Islet of Langerhans (tissue), 1 donor: ENCODE data around the gene SHISAL2A.

ENCODE experiments used
- FAIRE-seq: peaks from one replicate; lab custom pipeline; 2011; peaks lifted over from hg19 to GRCh38; lab: Jason Lieb, UNC

SHISAL2A gene

DNA sequence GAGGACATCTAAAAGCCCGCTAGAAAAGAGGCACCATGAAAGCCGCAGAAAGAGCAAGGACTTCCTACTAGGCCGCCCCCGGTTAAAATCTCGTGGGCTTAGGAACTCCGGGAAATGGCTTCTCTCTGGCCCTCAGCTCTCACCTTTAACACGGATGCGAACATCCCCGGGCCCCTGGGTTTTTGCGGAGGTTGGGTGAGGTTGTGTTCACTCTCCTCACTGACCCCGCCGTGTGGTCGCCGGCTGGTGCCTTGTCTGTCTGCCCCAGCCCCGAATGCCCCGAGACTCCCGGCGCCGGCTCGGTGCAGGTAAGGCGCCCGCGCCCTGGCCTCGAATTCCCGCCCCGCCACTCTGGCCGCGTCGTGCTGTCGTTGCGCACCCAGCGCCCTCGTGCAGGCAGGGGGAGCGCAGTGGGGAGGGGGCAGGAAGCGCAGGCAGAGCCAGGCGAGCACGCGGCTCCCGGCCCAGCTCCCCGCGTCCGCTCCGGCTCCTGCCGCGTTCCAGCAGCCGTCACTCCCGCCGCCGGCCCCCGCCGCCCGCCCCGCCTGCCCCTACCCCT lies at the start of gene SHISAL2A:
Gene SHISAL2A (plus strand): TSS at position 437 of the 559 bp plus-strand sequence. CDS start 326 bp downstream, outside the sequence.
- FAIRE-seq, result no peak

DNA sequence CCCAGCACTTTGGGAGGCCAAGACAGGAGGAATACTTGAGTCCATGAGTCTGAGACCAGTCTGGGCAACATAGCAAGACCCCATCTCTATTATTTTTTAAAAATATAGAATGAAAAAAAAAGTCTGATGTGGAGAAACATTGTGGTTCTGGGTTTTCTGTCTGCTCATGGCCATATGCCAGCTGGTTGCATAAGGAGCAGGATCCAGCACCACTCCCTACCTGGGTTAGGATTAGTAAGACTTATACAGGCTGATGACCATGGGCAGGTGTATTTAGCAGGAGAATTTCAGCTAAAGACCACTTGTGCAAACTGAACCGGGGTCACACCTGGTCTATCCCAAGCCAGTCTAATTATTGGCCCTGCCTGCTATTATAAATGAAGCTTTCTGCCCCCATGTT lies 47.5 kb upstream of the SHISAL2A start:
- no peak for FAIRE-seq

DNA sequence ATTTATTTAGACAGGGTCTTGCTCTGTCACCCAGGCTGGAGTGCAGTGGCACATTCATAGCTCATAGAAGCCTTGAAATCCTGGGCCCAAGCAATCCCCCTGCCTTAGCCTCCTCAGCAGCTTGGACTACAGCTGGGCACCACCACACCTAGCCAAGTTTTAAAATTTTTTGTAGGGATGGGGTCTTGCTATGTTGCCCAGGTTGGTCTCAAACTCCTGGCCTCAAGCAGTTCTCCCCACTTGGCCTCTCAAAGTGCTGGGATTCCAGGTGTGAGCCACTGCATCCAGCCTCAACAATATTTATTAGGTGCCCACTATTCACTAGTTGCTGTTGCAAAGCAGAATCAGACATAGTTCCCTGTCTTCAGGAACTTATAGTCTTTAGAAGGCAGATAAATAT lies 44.9 kb upstream of the SHISAL2A start:
- no peak for FAIRE-seq

DNA sequence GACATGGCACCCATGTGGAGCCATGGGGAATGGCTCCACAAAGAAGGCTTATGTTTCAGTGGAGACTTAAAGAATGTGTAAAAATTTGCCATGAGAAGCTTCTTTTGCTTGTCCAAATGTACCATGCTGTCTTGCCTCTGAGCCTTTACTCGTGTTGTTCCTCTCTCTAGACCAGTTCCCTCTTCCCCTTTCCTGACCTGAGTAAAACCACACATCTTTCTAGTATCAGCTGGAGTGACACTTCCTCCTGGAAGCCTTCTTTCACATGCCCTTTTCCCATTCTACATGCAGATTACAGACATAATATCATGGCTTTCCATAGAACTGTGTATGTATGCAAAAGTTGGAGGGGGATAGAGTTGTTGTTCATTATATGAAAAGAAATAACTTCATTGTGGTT lies 44.4 kb upstream of the SHISAL2A start:
- no peak for FAIRE-seq

DNA sequence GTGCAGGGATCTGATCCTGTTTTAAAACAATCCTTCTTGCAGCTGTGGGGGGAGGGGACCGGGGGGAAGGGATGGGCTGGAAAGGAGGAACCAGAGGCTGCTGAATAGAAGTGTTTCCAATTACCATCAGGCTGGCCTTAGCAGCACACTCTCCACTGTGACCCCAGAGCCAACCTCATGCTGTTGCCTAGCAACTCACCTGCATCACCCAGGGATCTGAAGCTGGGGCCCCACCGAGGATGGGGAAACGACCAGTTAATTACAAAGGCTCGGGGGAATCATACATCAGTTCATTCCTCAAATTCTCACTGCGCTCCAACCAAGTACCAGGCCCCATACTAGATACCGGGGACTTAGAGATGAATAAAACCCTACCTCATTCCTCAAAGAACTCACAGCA lies 42.7 kb upstream of the SHISAL2A start:
- no peak for FAIRE-seq

DNA sequence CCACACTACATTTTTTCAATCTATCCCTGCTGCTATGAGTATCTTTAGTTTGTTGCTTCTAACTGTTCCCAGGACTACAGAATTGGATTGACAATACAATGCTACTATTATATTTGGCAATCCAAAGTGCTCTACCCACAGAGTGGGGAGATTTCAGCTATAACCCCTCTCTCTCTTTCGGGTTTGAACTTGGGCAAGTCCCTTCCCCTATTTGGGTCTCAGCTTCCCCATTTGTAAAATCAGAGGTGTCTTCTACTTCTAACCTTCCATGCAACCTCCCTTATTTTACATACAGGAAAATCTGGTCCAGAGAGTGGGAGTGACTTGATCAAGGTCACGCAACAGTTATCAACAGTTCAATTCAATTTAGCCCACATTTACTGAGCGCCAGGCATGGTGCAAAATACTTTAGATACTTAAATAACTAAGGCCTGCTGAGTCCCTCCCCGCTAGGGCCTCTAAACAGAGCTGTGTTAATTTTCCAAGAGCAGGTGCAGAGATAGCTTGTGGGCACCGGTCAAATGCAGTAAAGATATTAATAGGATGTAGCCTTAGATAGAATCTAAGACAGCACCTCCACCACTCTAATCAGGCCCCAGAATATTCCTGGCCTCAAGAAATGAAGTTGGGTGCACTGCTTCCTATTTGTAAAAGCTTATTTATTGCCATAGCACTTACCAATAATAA lies 40.2 kb upstream of the SHISAL2A start:
- FAIRE-seq, result no peak

DNA sequence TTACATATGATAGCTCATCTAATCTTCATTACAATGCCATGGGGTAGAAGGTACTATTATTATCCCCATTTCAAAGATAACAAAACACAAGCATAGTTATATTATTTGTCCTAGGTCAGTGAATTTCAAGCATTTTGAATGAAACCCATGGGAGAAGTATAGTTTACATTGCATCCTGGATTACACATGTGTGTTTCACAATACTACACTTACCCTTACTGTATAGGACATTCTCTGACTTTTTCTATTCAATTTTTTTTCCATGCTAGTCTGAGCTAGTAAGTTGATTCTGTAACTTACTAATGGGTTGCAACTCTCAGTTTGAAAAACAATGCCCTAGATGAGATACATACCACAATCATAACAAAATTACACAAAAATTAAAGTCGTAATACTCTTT lies 39.5 kb upstream of the SHISAL2A start:
- no peak for FAIRE-seq

GRCh38 chr1:52595061-52595460 lies 37.9 kb upstream of the SHISAL2A start:
- no peak for FAIRE-seq

- FAIRE-seq, result no peak
Measured at GRCh38 chr1:52597912-52598311, 35.1 kb upstream of the SHISAL2A start.

- FAIRE-seq, result no peak
Measured at GRCh38 chr1:52598729-52599128, 34.2 kb upstream of the SHISAL2A start.

GRCh38 chr1:52599236-52599635 lies 33.7 kb upstream of the SHISAL2A start:
- no peak for FAIRE-seq

- FAIRE-seq, result no peak
Measured at GRCh38 chr1:52600533-52601179, 32.3 kb upstream of the SHISAL2A start.

- FAIRE-seq, result no peak
Measured at GRCh38 chr1:52601519-52601918, 31.4 kb upstream of the SHISAL2A start.

DNA sequence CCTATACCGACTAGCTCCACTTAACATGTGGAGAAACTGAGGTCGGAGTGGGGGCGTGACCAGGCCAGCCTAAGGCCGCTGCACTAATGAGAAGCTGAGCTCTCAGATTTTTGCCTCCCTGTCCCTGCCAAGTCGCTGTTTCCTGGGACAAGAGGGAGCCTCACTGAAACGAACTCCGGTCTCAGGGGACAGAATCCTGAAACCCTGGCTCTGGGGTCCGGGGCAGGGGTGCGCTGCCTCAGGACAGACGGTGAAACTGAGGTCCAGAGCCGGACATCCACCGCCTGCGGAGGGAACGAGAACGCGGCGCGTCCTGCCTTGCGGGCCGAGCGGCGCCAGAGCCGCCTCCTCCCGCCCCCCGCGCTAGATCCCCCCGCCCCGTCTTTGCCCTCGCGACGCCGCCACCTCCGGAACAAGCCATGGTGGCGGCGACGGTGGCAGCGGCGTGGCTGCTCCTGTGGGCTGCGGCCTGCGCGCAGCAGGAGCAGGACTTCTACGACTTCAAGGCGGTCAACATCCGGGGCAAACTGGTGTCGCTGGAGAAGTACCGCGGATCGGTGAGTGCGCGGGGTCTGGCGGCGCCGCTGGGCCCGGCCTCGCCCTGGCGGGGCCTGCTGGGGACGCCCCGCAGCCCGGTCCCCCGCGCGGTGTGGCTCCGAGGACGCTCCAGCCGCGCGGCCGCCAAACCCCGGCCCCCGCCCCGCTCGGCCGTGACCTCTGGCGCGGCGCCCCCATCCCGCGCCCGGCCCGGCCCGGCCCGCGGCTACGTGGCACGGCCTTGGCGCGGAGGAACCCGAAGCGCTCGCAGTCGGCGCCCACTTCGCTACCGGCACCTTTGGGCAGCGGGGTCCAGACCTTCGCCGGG lies 30.7 kb upstream of the SHISAL2A start, which contains the start of gene GPX7:
Gene GPX7 (plus strand): TSS at position 381 of the 865 bp plus-strand sequence. CDS start 39 bp downstream, at position 420.
- FAIRE-seq, result no peak

DNA sequence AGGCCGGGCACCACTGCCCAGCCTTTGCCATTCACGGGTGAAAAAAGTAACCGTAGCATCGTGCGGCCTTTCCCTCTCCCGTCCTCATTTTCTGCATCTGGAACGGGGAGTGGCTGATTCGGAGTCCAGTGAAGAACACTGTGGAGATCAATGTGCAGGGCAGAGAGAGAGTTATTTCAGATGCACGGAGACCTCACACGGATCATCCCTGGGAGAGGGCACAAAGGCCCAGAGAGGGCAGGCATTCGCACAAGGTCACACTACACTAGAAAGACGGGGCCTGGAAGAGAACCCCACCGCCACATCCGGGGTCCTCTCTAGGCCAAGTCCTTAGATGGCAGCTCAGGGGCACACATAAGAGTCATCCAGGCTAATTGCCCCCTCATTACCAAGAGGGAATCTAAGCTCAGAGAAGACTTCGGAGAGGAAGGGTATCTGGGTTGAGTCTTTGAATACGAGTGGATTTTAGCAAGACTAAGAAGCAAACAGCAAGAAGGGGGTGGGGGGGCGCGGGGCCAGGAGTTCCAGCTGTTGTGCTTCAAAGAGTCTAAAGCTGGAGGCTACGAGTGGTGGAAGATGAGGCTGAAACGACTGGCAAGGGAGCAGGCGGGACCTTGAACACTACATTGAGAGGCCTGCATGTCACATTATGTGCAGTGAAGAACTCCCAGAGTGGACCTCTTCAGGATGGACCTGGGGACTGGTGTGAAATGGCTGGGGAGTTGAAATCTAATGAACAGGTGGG lies 29.9 kb upstream of the SHISAL2A start:
- FAIRE-seq, result no peak

- FAIRE-seq, result no peak
Measured at GRCh38 chr1:52603630-52604029, 29.3 kb upstream of the SHISAL2A start.

DNA sequence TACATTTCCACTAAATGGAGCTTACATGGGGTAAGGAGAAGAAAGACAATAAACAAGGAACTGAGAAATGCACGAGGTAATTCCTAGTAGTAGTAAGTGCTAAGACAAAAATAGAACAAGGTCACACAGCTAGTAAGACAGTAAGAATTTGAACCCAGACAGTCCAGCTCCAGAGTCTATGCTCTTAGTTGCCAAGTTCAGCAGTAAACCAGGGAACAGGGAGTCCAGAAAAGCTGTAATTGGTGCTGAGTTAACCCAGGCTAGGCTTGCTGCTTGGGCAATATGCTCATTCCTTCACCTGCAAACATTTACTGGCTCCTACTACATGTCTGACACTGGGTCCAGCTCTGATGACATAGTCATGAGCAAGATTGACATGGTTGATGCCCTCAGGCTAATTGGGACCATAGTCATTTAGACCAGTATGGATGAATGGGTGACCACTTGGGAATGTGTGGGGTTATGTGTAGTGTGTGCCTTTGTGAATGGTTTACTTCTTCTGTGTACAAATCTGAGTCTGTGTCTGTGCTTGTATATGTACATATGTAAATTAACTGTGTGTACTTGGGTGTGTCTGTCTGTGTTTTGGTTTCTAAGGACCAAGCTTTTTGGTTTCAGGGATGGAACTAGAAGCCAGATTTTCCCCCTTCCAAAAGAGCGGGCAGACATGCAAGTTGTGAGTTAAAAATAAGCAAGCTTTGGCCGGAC lies 28.8 kb upstream of the SHISAL2A start:
- FAIRE-seq, result no peak

- no peak for FAIRE-seq
Measured at GRCh38 chr1:52613636-52614373, 19.2 kb upstream of the SHISAL2A start.

- no peak for FAIRE-seq
Measured at GRCh38 chr1:52614671-52615070, 18.3 kb upstream of the SHISAL2A start.

- FAIRE-seq, result no peak
Measured at GRCh38 chr1:52615489-52616042, 17.4 kb upstream of the SHISAL2A start.
